Activated naive CD8-positive, alpha-beta T cell (primary cell): ENCODE results near the gene XIST.
"Not testable (repeated sequence)": the region's sequence is repeated elsewhere in the genome, so short reads cannot be mapped to it uniquely, and the experiment has no call there.

Experiments
- H3K27ac Mint-ChIP-seq: one replicate; pipeline ENCODE4 v1.8.0; 2021; ENCODE audit warnings: mixed read lengths
- H3K27me3 Mint-ChIP-seq: one replicate; pipeline ENCODE4 v1.8.0; 2021; ENCODE audit warnings: mixed read lengths
- H3K36me3 Mint-ChIP-seq: one replicate; pipeline ENCODE4 v1.8.0; 2021; ENCODE audit warnings: mixed read lengths
- H3K4me1 Mint-ChIP-seq: one replicate; pipeline ENCODE4 v1.8.0; 2021; ENCODE audit warnings: low read depth, mixed read lengths
- H3K4me3 Mint-ChIP-seq: one replicate; pipeline ENCODE4 v1.8.0; 2021; ENCODE audit warnings: mild to moderate bottlenecking, mixed read lengths
- H3K9me3 Mint-ChIP-seq: one replicate; pipeline ENCODE4 v1.8.0; 2021; ENCODE audit warnings: low read depth, mixed read lengths

Gene XIST

DNA sequence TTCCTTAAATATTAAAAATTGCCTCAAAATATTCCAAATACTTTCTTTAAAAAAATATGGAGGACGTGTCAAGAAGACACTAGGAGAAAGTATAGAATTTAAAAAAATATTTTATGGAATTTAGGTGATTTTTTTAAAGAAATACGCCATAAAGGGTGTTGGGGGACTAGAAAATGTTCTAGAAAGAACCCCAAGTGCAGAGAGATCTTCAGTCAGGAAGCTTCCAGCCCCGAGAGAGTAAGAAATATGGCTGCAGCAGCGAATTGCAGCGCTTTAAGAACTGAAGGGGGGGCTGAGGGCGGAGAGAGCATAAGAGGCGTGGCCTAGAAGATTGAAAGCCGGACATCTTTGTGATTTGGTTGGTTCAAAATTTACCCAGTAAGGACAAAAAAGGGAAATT lies at the start of gene XIST:
Gene XIST (minus strand): TSS at position 248 of the 400 bp plus-strand sequence.
- no peak within 1 kb of the TSS for H3K27ac Mint-ChIP-seq
- H3K4me3 Mint-ChIP-seq, result no peak within 1 kb of the TSS
- H3K4me1 Mint-ChIP-seq, result no peaks in the 10 kb centered on the region
- H3K36me3 Mint-ChIP-seq, result no peaks in the 10 kb centered on the region
- no peaks in the 10 kb centered on the region for H3K27me3 Mint-ChIP-seq
- no peaks in the 10 kb centered on the region for H3K9me3 Mint-ChIP-seq

DNA sequence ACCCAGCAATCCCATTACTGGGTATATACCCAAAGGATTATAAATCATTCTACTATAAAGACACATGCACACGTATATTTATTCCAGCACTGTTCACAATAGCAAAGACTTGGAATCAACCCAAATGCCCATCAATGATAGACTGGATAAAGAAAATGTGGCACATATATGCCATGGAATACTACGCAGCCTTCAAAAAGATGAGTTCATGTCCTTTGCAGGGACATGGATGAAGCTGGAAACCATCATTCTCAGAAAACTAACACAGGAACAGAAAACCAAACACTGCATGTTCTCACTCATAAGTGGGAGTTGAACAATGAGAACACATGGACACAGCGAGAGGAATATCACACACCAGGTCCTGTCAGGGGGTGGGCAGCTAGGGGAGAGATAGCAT lies 45.8 kb upstream of the XIST start:
- not testable (repeated sequence) for H3K27ac Mint-ChIP-seq, H3K36me3 Mint-ChIP-seq, H3K9me3 Mint-ChIP-seq, H3K4me1 Mint-ChIP-seq, H3K27me3 Mint-ChIP-seq, H3K4me3 Mint-ChIP-seq

DNA sequence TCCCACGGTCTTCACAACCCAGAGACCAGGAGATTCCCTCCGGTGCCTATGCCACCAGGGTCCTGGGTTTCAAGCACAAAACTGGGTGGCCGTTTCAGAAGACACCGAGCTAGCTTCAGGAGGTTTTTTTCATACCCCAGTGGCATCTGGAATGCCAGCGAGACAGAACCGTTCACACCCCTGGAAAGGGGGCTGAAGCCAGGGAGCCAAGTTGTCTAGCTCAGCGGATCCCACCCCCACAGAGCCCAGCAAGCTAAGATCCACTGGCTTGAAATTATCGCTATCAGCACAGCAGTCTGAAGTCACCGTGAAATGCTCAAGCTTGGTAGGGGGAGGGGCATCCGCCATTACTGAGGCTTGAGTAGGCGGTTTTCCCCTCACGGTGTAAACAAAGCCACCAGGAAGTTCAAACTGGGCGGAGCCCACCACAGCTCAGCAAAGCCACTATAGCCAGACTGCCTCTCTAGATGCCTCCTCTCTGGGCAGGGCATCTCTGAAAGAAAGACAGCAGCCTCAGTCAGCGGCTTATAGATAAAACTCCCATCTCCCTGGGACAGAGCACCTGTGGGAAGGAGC lies 40.1 kb upstream of the XIST start:
- H3K4me1 Mint-ChIP-seq, H3K27me3 Mint-ChIP-seq, H3K4me3 Mint-ChIP-seq, H3K9me3 Mint-ChIP-seq, H3K27ac Mint-ChIP-seq, H3K36me3 Mint-ChIP-seq: not testable (repeated sequence)

DNA sequence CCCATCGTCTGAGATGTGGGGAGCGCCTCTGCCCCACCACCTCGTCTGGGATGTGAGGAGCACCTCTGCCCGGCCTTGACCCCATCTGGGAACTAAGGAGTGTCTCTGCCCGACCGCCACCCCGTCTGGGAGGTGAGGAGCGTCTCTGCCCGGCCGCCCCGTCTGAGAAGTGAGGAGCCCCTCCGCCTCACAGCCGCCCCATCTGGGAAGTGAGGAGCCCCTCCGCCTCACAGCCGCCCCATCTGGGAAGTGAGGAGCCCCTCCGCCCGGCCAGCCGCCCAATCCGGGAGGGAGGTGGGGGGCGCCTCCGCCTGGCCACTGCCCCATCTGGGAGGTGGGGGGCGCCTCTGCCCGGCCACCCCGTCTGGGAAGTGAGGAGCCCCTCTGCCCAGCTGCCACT lies 29.7 kb upstream of the XIST start:
- not testable (repeated sequence) for H3K27ac Mint-ChIP-seq, H3K27me3 Mint-ChIP-seq, H3K9me3 Mint-ChIP-seq, H3K4me3 Mint-ChIP-seq, H3K4me1 Mint-ChIP-seq, H3K36me3 Mint-ChIP-seq

DNA sequence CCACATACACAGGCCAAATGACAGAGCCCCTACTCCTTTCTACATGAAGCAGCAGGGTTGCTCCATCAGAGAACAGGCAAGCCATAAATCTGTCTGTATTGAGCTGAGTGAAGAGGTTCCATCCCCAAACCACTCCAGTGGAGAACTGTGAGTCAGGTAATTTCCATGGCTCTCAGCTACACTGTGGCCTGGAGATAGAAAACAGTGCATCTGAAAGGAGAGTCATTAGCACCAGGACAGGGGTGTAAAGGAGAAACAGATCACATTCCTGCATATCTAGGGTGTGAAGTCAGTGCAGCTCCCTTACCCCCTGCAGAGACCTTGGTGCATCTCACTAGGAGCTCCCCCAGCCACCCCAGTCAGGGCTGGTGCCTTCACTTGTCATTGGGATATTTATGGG lies 25.2 kb upstream of the XIST start:
- H3K4me3 Mint-ChIP-seq, result no peak overlapping the region
- H3K27ac Mint-ChIP-seq, result no peak overlapping the region
- H3K36me3 Mint-ChIP-seq, result peaks cover 2% of the 10 kb centered on the region
- H3K9me3 Mint-ChIP-seq, result no peaks in the 10 kb centered on the region
- peaks cover 5% of the 10 kb centered on the region for H3K27me3 Mint-ChIP-seq
- no peaks in the 10 kb centered on the region for H3K4me1 Mint-ChIP-seq

DNA sequence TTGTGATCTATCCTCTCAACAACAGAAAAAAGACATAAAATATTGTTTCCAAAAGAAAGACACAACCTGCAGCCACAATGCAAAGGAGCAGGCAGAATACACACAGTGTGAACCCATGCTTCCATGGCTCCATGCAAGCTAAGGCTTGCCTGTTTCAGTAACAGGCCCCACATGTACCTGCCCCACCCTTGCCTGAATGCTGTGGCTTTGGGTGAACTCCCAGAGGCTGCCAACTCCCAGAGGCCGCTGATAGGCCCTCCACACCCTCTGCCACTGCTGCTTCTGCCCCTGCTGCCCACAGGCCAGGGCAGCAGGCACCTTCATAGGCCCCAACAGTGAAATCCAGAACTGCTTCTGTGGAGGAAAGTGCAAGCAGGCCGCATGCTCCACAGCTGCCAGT lies 24.4 kb upstream of the XIST start:
- Mint-ChIP-seq H3K27ac (no peak overlapping the region), H3K9me3 (no peaks in the 10 kb centered on the region), H3K36me3 (peaks cover 2% of the 10 kb centered on the region), H3K27me3 (peaks cover 5% of the 10 kb centered on the region), H3K4me1 (peaks cover 3% of the 10 kb centered on the region), H3K4me3 (no peak overlapping the region)

DNA sequence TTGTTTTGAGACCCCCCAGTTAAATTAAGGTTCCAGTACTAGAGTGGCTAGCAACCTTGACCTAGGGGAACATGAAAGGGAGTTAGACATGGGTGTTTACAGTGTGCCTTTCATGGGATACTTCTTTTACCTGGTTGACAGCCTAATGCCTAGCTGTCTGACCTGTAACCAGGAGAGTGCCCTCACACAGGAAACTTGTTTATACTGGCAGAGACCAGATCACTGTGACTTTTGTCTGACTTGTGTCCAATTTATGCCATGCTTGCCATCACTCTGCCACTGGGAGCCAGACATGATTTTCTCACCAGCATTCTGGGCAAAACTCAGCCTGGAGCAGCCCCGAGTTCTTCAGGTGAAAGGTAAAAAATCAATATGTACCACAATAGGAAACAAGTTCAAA lies 16.4 kb upstream of the XIST start:
- H3K27me3 Mint-ChIP-seq, result no peaks in the 10 kb centered on the region
- H3K27ac Mint-ChIP-seq, result no peak overlapping the region
- H3K36me3 Mint-ChIP-seq, result no peaks in the 10 kb centered on the region
- no peaks in the 10 kb centered on the region for H3K9me3 Mint-ChIP-seq
- H3K4me3 Mint-ChIP-seq, result no peak overlapping the region
- H3K4me1 Mint-ChIP-seq, result peaks cover 4% of the 10 kb centered on the region

DNA sequence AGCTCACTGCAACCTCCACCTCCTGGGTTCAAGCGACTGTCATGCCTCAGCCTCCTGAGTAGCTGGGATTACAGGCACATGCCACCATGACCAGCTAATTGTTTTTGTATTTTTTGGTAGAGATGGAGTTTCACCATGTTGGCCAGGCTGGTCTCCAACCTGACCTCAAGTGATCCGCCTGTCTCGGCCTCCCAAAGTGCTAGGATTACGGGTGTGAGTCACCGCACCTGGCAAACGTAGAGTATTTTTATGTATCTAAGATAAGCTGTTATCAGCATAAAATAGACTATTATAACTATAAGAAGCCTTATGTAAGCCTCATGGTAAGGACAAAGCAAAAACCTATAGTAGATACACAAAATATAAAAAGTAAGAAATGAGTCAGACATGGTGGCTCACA lies 14.6 kb upstream of the XIST start:
- Mint-ChIP-seq H3K36me3 (no peaks in the 10 kb centered on the region), H3K27ac (no peak overlapping the region), H3K4me1 (peaks cover 4% of the 10 kb centered on the region), H3K27me3 (no peaks in the 10 kb centered on the region), H3K4me3 (no peak overlapping the region), H3K9me3 (no peaks in the 10 kb centered on the region)

DNA sequence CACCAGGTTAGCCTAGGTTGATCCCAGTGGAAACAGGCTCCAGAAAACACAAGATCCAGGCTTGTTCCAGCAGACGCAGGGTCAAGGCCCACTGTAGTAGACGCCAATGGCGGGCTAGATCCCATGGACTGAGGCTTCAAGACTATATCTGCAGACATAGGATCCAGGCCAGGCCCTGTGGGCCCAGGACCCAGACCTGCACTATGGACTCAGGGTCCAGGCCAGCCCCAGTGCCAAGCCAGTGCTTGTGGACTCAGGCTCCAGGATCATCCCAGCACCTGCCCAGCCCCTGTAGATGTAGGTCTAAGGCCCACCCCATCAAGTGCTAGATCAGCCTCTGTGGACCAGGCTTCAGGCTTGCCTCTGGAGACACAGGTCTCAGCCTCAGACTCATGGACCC lies 11.3 kb upstream of the XIST start:
- H3K9me3 Mint-ChIP-seq, result no peaks in the 10 kb centered on the region
- H3K4me3 Mint-ChIP-seq, result no peak overlapping the region
- no peaks in the 10 kb centered on the region for H3K27me3 Mint-ChIP-seq
- no peaks in the 10 kb centered on the region for H3K36me3 Mint-ChIP-seq
- no peaks in the 10 kb centered on the region for H3K4me1 Mint-ChIP-seq
- no peak overlapping the region for H3K27ac Mint-ChIP-seq

DNA sequence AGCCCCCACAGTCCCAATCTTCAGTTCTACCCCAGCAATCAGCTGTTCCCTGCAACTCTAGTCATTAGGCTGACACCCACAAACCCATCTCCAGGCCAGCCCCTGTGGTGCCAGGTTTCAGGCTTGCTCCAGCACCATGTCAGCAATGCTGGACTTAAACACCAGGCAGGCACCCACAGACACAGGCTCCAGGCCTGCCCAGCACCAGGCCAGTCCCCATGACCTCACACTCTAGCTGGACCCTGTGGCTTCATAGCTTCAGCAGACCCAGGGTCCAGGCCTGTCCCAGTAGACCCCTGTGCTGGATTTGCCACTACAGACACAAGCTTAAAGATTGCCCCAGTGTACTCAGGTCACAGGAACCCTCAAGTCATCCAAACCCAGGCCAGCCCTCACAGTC lies 10.8 kb upstream of the XIST start:
- no peaks in the 10 kb centered on the region for H3K36me3 Mint-ChIP-seq
- H3K4me1 Mint-ChIP-seq, result no peaks in the 10 kb centered on the region
- no peak overlapping the region for H3K4me3 Mint-ChIP-seq
- no peak overlapping the region for H3K27ac Mint-ChIP-seq
- H3K9me3 Mint-ChIP-seq, result no peaks in the 10 kb centered on the region
- H3K27me3 Mint-ChIP-seq, result no peaks in the 10 kb centered on the region

DNA sequence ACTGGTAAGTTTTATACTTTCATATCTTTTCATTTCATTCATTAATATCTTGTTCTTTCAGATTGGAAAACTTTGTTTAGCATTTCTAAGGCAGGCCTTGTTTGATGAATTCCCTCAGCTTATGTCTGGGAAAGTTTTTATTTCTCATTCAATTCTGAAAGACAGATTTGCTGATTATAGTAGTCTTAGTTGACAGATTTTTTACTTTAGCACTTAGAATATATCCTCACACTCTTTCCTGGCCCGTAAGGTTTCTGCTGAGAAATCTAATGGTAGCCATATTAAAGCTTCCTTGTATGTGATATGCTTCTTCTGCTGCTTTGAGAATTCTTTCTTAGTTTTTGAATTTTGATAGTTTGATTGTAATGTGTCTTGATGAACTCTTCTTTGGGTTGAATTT lies 7.1 kb upstream of the XIST start:
- Mint-ChIP-seq H3K27ac (no peak overlapping the region), H3K27me3 (no peaks in the 10 kb centered on the region), H3K4me1 (no peaks in the 10 kb centered on the region), H3K4me3 (no peak overlapping the region), H3K36me3 (no peaks in the 10 kb centered on the region), H3K9me3 (no peaks in the 10 kb centered on the region)

DNA sequence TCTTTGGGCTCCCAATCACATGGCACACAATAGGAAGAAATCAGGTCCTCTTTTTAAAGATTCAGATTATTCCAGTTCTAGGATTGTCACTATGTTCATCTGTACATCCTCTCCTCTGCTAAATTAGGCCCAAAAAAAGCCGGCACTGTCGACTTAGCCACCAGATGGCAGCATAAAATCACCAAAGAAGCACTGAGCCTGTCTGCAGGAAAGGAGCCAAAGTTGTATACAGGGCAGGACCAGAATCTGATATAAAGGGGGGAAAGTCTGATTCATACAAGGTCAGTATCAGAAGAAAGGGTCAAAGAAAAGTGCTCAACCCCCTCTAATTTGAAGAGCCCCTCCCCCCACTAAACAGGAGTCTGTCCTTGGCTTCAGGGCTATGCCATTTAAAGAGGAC lies 3.0 kb upstream of the XIST start:
- no peaks in the 10 kb centered on the region for H3K36me3 Mint-ChIP-seq
- no peak overlapping the region for H3K4me3 Mint-ChIP-seq
- no peaks in the 10 kb centered on the region for H3K27me3 Mint-ChIP-seq
- H3K27ac Mint-ChIP-seq, result no peak overlapping the region
- H3K4me1 Mint-ChIP-seq, result no peaks in the 10 kb centered on the region
- H3K9me3 Mint-ChIP-seq, result no peaks in the 10 kb centered on the region

DNA sequence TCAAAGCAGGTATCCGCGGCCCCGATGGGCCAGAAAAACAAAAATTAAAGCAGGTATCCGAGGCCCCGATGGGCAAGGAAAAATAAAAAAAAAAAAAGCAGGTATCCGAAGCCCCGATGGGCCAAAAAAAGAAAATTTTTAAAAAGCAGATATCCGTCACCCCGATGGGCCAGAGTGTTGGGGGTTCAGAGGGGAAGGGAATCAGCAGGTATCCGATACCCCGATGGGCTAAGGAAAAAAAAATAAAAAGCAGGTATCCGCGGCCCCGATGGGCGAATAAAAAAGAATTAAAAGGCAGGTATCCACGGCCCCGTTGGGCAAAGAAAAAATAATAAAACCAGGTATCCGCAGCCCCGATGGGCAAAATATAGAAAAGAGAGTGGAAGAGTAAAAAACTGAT lies 492 bp downstream of the XIST start:
- H3K4me1 Mint-ChIP-seq, result no peaks in the 10 kb centered on the region
- H3K4me3 Mint-ChIP-seq, result no peak overlapping the region
- H3K27me3 Mint-ChIP-seq, result no peaks in the 10 kb centered on the region
- no peaks in the 10 kb centered on the region for H3K36me3 Mint-ChIP-seq
- H3K9me3 Mint-ChIP-seq, result no peaks in the 10 kb centered on the region
- no peak overlapping the region for H3K27ac Mint-ChIP-seq

DNA sequence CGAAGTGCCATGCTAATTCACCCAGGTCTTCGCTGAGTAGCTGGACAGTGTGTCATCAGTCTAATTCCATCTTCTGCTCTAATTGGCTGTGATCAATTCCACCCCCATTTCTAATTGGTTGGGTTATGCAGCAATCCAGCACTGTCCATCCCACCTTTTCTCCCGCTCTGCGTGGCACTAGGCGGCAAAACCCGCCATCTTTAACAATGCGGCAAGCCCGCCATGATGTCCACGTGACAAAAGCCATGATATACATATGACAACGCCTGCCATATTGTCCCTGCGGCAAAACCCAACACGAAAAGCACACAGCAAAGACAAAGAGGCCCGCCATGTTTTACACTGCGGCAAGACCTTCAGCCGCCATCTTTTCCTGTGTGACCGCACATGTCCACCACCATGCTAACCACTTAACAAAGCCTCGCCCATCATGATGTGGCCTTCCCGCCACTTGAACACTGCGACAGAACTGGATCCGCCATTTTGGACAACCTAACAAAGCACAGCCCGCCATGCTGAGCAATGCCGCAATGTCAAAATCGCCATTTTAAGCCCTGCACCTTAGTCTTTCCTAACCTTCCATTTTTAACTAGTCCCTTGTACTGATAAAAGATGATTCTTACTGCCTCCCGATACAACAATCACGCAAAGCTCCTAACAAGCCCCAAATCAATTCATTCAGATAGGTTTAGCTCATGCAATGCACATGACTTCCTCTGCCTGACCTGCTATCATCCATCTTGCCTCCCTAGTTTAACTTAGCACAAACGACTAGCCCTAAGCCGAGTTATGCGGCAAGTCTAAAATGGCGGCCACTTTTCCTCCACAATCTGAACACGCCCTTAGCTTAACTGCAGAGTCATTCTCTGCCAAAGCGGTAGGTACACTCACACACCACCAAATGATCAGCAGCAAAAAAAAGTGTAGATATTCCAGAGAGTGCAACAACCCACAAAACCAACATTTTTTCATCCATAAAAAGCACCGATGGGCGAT lies 1.2 kb downstream of the XIST start:
- no peaks in the 10 kb centered on the region for H3K27me3 Mint-ChIP-seq
- no peak overlapping the region for H3K27ac Mint-ChIP-seq
- H3K4me3 Mint-ChIP-seq, result no peak overlapping the region
- no peaks in the 10 kb centered on the region for H3K4me1 Mint-ChIP-seq
- no peaks in the 10 kb centered on the region for H3K9me3 Mint-ChIP-seq
- H3K36me3 Mint-ChIP-seq, result no peaks in the 10 kb centered on the region

DNA sequence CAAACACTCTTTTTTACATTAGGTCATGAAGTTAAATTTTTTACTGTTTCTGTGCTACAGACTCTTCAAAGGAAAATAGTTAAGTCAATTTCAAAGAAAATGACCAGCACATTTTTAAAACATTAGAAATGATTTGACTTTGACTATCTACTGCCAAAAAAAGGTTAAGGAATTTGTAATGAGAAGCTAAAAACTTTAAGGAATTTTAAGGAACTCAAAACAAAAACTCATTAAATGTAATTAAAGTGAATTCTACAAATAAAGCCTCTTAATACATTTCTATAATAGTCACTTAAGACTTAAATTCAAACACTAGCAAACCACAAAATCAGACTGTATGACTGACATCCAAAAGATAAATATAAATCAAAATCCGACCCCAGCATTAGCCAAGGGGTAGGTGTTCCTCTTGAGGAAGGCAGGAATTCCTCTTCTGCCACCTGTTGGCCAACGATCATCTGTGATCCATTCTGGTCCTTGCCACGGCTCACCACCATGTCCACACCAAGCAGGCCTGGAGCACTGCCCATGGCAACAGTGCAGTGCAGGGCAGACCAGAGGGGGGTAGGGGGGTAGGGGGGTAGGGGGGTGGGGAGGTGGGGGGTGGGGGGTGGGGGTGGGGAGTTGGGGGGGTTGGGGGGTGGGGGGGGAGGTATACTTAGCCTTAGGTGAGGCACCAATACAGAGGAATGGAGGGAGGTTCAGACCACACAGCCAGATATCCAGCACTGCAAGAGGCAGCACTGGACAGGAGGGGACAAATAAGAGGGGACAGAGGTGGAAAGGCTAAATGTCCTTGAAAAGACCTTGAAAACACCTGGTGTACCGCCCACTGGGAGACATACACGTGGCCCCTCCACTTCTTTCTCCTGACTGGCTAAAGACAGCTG lies 2.1 kb downstream of the XIST start:
- no peaks in the 10 kb centered on the region for H3K36me3 Mint-ChIP-seq
- no peaks in the 10 kb centered on the region for H3K9me3 Mint-ChIP-seq
- no peak overlapping the region for H3K4me3 Mint-ChIP-seq
- H3K27me3 Mint-ChIP-seq, result no peaks in the 10 kb centered on the region
- no peaks in the 10 kb centered on the region for H3K4me1 Mint-ChIP-seq
- no peak overlapping the region for H3K27ac Mint-ChIP-seq
